HG03175 (cell line): Measurements from ENCODE around the gene NFIB.

ENCODE experiments used
- ATAC-seq: cut with Tn5 transposase; IDR thresholded peaks from one replicate; pipeline ENCODE4 v1.9.1; 2021; ENCODE audit warnings: mild to moderate bottlenecking, moderate library complexity; ENCODE audit not compliant: unreplicated experiment

Gene NFIB

DNA sequence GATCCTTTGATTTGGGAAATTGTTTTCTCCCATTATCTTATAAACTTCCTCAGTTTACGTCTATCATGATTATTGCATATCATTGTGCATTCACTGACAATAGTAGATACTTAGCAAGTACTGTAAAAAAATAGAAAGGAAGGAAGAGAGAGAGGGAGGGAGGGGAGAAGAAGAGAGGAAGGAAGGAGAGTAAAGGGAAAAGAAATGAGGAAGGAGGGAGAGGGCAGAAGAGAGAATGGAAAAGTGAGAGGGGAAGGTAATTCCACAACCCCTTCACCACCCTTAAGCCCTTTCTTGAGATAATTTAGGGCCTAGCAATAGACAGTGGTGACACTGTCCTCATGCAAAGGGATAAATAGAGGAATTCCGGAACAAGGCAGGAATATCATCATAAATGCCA, 64.4 kb downstream of the NFIB start:
- no peak for ATAC-seq

GRCh38 chr9:14248149-14248548, 65.8 kb downstream of the NFIB start:
- no peak for ATAC-seq

DNA sequence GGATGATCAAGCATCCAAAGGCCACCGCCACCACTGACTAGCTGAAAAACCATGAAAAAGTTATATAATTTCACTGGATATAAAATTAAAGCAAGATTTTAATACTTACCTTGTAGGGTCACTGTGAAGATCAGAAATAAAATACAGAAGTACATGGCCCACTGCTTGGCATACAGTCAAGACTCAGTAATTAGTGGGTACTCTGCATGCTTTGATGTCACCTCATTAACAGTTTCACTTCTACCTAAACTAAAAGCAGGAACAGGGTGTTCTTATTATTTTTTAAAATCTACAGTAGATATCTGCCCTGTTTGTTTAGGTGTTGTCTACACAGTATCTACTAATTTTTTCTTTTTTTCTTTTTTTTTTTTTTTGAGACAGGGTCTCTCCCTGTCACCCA, 66.4 kb downstream of the NFIB start:
- ATAC-seq: peak; percentile 43

GRCh38 chr9:14246951-14247350, 67.0 kb downstream of the NFIB start:
- ATAC-seq: no peak

GRCh38 chr9:14245901-14246525, 67.9 kb downstream of the NFIB start:
- ATAC-seq: no peak

DNA sequence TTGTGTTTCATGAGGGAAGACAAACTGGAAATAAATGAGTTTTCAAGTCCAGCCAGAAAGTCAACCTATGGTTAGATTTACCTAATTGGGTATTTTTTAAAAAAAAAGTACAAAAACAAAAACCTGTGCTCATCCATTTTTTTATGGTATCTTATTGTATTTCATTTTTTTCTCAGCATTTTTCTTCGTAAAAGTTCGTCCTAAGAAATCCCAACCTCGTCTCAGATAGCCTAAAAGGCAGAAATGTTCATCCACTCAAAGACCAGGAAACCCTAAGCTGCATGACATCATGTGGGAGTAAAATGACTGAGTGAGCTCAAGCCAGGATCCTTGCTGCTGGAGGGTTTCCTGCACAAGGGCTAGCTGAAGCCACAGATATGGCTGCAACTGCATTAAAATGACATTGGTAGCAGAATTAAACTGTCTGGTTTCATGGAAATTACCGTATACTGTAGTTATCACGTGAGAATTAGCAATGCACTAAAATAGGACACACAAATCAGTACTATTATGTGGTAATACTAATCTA, 70.4 kb downstream of the NFIB start:
- no peak for ATAC-seq

- ATAC-seq: no peak
Measured at GRCh38 chr9:14242150-14242805, 71.7 kb downstream of the NFIB start.

DNA sequence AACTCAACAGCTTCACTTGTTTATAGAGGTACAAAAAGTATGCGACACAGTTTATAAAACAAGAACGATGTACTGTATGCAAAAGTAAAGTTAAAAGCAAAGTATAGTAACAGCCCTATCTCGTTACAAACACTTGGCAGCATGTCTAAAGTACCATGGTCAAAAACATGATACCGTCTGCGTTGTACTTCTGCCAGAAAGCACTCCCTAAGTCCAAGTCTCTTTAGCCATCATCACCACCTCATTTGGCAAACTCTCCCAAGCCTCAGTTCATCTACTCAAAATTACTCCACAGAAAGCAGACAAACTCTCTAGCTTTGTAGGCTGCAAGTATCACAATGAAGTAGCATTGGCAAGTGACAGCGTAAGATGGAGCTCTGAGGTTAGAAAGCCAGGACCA, 73.4 kb downstream of the NFIB start:
- no peak for ATAC-seq

DNA sequence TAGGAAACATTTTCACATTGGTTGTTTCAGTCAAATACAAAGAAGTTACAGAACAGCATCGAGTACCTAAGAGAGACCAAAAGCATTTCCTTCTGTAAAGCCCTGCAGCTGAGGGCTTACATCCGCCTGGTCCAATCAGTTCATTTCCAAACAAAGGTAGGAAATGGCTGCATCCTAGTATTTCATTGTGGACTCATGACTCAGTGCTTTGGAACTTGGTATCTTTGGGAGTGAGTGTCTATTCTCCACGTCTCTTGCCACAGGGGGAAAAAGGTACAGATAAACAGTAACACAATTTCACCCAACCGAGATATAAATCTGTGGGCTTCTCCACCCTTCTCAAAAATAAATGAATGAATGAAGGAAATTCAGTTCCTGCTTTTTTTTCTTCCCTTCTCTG, 75.4 kb downstream of the NFIB start:
- ATAC-seq: no peak

DNA sequence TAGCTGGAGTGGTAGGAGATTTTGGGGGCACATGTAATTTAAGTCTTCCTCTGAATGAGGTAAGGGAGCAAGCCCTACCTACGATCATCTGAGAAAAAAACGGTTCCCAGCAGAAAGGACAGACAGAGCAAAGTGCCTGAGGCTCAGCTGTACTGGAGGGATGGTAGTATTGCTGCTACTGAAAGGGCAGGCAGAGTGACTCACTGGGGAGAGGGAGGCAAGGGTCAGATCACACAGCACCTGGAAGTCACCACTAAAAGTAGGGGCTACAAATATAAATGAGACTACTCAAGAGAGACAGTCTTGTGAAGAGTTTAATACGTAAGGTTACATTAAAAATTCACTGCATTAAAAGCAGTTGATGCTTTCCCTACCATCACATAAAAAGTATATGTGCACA, 75.9 kb downstream of the NFIB start:
- ATAC-seq: no peak

DNA sequence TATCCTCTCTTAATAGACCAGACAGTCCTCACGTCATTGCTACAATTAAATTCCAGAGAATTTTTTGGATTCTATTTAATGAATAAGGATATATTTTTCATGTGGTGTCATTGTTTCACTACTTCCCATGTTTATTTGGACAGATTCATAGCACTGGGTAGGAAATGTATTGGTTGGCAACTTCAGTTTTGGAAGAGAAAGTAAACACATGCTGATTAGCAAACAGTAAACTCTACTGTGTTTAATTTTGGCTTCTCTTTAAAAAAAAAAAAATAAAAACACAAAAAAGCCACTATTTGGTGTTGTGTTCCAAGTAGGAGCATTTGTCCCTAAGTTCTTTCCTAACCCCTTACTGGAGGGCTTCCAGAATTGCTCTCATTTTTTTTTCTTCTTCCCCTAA, 77.3 kb downstream of the NFIB start:
- ATAC-seq: no peak

- ATAC-seq: no peak
Measured at GRCh38 chr9:14232111-14232510, 81.8 kb downstream of the NFIB start.

DNA sequence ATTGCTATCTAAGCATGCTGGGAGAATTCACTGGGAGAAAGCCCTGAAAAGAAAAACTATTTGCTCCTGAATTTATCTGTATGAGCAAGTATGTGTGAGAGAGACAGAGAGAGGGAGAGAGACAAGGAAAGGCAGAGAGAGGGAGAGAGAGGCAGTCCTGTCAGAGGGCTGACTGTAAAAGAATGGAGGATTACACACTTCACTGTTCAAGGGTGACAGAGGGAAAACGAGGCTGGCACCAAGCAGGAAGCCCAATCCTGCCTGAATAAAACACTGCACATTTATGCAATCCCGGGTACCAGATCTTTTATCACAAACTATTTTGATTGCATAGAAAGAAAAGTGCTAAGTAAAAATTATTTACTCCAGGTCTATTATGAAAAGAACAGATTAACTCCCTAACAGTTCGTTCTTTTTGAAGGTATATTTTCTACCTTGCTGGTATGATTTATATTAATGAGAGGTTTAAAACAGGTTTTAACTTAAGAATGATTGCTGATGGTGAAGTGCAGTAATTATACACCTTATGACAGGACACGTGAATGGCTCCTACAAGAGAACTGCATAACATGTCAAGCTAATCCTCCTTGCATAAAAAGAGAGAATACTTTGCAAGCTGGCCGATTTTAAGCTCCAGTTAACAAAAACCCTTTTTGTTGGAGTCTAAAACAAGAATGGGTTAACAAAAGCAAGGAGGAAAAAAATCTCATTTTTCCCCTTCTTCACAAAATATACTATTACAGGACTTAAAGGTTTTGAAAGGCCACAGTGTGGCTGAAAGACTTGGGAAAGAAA, 82.5 kb downstream of the NFIB start:
- no peak for ATAC-seq

GRCh38 chr9:14228602-14229001, 85.3 kb downstream of the NFIB start:
- ATAC-seq: no peak

DNA sequence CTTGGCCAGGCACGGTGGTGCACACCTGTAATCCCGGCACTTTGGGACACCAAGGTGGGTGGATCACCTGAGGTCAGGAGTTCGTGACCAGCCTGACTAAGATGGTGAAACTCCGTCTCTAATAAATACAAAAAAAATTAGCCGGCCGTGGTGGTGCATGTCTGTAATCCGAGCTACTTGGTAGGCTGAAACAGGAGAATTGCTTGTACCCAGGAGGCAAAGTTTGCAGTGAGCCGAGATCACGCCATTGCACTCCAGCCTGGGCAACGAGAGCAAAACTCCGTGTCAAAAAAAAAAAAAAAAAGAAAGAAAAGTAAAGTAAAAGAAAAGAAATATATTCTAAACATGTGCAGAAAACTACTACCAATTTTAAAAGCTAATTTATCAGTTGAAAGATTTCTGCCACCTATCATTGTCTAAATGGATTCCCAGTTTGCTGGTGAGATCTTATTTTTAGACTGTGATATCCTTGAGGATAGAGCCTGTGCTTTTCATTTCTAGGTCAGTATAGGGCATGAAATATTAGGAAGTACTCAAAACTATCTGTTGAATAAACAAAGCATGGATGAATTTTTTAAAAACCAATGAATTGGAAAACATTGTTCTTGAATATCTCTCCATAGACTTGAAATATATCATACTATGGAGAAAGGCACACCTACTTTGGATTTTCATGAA, 86.9 kb downstream of the NFIB start:
- no peak for ATAC-seq

- ATAC-seq: no peak
Measured at GRCh38 chr9:14223081-14223480, 90.9 kb downstream of the NFIB start.

DNA sequence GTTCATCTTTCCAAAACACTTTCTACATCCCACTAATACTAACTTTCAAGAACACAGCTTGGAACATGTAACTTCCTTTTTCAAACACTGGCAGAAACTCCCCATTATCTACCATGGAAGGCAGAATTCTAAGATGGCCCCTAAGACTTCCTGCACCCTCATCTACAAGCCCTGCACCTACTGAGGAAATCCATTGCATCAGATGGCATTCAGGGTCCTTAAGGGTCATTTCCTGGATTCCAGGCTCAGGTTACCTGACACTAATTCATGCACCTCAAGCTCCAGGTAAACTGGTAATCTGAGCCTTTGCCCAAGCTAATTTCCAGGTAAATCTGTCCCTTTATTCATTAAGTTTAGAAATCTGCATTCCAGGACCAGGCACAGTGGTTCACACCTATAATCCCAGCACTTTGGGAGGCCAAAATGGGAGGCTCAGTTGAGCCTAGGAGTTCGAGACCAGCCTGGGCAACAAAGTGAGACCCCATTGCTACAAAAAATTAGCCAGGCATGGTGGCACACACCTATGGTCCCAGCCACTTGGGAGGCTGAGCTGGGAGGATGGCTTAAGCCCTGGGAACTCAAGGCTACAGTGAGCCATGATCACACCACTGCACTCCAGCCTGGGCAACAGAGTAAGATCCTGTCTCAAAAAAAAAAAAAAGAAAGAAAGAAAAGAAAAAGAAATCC, 91.6 kb downstream of the NFIB start:
- no peak for ATAC-seq

GRCh38 chr9:14221558-14221957, 92.4 kb downstream of the NFIB start:
- ATAC-seq: no peak

GRCh38 chr9:14221119-14221518, 92.8 kb downstream of the NFIB start:
- no peak for ATAC-seq

GRCh38 chr9:14220256-14220655, 93.7 kb downstream of the NFIB start:
- no peak for ATAC-seq

DNA sequence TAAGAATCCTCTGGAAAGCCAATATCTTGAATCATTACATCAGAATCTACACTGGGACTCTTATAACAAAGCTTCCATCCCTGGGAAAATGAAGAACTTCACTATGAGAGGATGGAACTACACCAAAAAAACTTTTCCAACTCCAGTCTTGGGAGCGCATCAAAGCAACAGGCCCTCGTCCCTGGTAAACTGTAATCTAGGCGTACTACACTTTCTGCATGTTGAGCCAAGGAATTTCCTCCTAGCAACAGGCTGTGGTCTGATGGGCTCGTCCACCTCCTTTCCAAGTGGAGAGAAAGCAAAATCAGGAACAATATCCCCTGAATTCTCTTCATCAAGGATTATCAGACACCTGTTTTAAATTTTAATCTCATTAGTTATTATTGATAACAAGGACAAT, 94.1 kb downstream of the NFIB start:
- no peak for ATAC-seq
